Left lung (tissue), 10 donors: ENCODE data around the gene NMRK1. TPM values are rescaled to one million over a fixed set of nuclear protein-coding genes. Genes with fewer than 3 reads are reported as not detected.

Experiments used
- ATAC-seq: fragments of 200-7000 bp; cut with Tn5 transposase; one replicate; pipeline ENCODE4 v1.9.1; 2020; ENCODE audit warnings: moderate library complexity
- DNase-seq, 4 donors: peaks; one replicate each; pipeline ENCODE4 v3.0.0-alpha.2; 2013 to 2020
- H3K27ac ChIP-seq, 2 donors: fragments of 200-600 bp; sonication (generic) in 1 of 2; one replicate each; pipeline versions ENCODE4 v1.5.0 to v1.8.0; 2020 to 2021
- H3K27me3 ChIP-seq, 2 donors: fragments of 200-600 bp; sonication (generic) in 1 of 2; one replicate each; pipeline versions ENCODE4 v1.5.0 to v1.8.0; 2020 to 2021
- H3K36me3 ChIP-seq, 2 donors: fragments of 200-600 bp; sonication (generic) in 1 of 2; one replicate each; pipeline versions ENCODE4 v1.5.0 to v1.8.0; 2020 to 2021
- H3K4me1 ChIP-seq, 2 donors: fragments of 200-600 bp; one replicate each; pipeline ENCODE4 v1.8.0; 2021
- H3K4me3 ChIP-seq, 2 donors: fragments of 200-600 bp; sonication (generic) in 1 of 2; one replicate each; pipeline versions ENCODE4 v1.5.0 to v1.8.0; 2020 to 2021; ENCODE audit warnings: mild to moderate bottlenecking in 1 of 2
- H3K9me3 ChIP-seq, 2 donors: fragments of 200-600 bp; sonication (generic) in 1 of 2; one replicate each; pipeline versions ENCODE4 v1.5.0 to v1.8.0; 2020 to 2021
- intact Hi-C, 2 donors: fragments of 100-400 bp; cut with DNase I; formaldehyde crosslinking; loops; one replicate each; pipeline versions ENCODE4 v1.11.2 to v1.14.2; 2022
- polyA plus RNA-seq, 6 donors: library from polyadenylated mRNA; unstranded; fragments of 120-200 nt; gene quantifications; one replicate each; pipeline ENCODE4 v1.2.1, GENCODE V29; 2013; ENCODE audit not compliant: insufficient read length in 6 of 6
- total RNA-seq, 2 donors: library from RNA; stranded (reverse); fragmentation: NEBNext Ultra II Directional; extraction: Animal tissue kit (Norgen Biotek cat#: 25700); gene quantifications; one replicate each; pipeline ENCODE4 v1.2.1, GENCODE V29; 2021
- TF ChIP-seq, protein P1 (sequence below), 2 donors: fragments of 200-600 bp; sonication (generic) in 1 of 2; IDR thresholded peaks; one replicate each; pipeline versions ENCODE4 v1.5.0 to v1.8.0; 2021; ENCODE audit warnings: antibody characterized with exemption in 2 of 2
- donor health status: DM: no; HTN: yes; CAD: no.
- donor health status: DM: no; HTN: no; CAD: no.

NMRK1 gene
- total and polyA plus RNA-seq, 8 donors: 26.0 to 60.1 (median 37.2) TPM

DNA sequence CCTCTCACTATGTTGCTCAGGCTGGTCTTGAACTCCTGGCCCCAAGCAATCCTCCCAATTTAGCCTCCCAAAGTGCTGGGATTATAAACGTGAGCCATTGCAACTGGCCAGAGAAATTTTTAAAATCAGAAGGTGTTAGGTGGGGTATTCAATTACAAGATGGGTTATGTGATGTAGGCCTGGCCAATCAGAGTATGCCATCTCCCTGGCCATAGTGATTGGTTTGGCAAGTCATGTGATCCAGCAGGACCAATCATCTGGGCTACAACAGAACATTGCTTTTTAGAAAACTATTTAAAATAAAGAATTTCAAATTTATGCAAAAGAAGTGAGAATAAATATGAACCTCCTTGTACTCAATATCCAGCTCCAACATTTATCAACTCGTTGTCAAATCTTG, 22.4 kb downstream of the NMRK1 start:
- no peaks in the 10 kb centered on the region for H3K9me3 ChIP-seq
- DNase-seq: no peak
- H3K27ac ChIP-seq: no peak overlapping the region
- H3K4me1 ChIP-seq: no peaks in the 10 kb centered on the region
- TF ChIP-seq, protein P1, sequence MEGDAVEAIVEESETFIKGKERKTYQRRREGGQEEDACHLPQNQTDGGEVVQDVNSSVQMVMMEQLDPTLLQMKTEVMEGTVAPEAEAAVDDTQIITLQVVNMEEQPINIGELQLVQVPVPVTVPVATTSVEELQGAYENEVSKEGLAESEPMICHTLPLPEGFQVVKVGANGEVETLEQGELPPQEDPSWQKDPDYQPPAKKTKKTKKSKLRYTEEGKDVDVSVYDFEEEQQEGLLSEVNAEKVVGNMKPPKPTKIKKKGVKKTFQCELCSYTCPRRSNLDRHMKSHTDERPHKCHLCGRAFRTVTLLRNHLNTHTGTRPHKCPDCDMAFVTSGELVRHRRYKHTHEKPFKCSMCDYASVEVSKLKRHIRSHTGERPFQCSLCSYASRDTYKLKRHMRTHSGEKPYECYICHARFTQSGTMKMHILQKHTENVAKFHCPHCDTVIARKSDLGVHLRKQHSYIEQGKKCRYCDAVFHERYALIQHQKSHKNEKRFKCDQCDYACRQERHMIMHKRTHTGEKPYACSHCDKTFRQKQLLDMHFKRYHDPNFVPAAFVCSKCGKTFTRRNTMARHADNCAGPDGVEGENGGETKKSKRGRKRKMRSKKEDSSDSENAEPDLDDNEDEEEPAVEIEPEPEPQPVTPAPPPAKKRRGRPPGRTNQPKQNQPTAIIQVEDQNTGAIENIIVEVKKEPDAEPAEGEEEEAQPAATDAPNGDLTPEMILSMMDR (IDR thresholded peaks at IDR 0.05): no peak
- peaks cover 0 to 47% of the 10 kb centered on the region in 2 donors for H3K36me3 ChIP-seq
- no peak for ATAC-seq
- intact Hi-C loops: no loop called here
- H3K4me3 ChIP-seq: no peak overlapping the region
- H3K27me3 ChIP-seq: no peaks in the 10 kb centered on the region

DNA sequence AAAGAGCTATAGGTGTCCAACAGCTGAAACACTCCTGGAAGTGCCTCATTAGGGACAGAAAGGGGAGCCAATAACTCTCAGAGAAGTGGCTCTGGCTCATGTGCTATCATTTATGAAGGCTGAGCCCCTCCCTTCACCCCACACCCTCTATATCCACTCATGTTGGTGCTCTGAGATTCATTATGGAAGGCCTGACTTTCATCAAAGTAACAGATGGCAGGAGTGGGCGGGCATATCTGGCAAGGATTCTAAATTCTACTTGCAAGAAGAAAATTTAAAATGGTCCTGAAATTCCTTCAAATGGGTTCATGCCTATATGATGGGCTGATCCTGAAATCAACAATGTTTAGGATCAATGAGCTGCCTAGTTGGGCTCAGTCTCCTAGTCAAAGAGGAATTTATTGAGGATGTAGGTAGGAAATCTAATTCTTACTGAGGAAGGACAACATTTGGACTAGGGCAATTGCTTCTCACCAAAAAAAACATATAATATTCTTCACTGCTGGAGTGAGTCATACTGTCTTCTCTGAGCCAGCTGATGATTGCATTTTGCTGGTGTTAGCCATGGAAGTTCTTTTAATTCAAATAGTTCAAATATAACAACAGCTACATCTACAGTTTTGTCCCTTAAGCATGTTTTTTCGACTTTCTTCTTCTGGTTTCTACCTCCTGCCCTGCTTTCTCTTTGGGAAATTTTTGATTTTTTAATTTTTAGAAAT, 23.5 kb downstream of the NMRK1 start:
- no peak overlapping the region for H3K4me3 ChIP-seq
- no peak for DNase-seq
- no peak overlapping the region for H3K27ac ChIP-seq
- TF ChIP-seq, protein P1 (IDR thresholded peaks at IDR 0.05): no peak
- no peak for ATAC-seq
- H3K36me3 ChIP-seq: peaks cover 0 to 47% of the 10 kb centered on the region in 2 donors
- no peaks in the 10 kb centered on the region for H3K4me1 ChIP-seq
- no peaks in the 10 kb centered on the region for H3K9me3 ChIP-seq
- no peaks in the 10 kb centered on the region for H3K27me3 ChIP-seq
- intact Hi-C loops: no loop called here

DNA sequence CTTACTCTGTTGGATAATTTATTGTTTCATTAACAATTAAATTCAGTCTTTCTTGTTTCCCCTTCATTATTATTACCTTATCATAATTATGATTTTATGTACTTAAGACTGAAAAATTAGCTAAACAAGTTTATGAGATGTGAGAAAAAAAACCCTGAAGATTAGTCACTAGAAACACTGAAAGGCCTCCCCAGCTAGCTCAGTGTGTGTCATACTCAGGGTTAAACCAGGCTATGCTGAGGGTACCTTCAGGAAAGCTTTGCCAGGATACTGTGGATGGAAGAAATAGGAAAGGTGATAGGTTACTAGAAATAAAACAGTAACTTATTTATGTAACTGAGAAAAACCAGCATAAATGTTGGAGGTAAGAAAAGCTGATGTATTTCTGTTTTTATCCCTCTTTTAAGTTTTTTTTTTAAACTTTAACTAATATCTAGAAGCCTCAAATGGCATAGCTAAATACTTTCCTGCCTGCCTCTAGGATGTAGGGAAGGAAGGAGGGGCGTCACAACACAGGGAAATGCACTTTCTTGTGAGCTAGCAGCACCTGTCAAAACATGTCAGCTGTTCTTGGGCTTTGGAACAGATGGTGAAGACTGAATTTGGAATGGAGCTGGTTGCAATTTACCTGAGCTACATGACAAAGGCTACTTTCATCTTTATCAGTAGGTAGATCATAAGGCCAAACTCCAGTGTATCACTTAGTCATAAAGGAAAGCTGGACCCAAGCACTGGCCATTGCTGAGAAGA, 24.2 kb downstream of the NMRK1 start:
- Histone ChIP-seq H3K4me3 (no peak overlapping the region), H3K27ac (no peak overlapping the region), H3K9me3 (peaks cover 0 to 4% of the 10 kb centered on the region in 2 donors), H3K36me3 (peaks cover 0 to 43% of the 10 kb centered on the region in 2 donors), H3K4me1 (no peaks in the 10 kb centered on the region), H3K27me3 (no peaks in the 10 kb centered on the region)
- intact Hi-C loops: no loop called here
- DNase-seq (no peak), ATAC-seq (no peak)
- TF ChIP-seq, protein P1 (IDR thresholded peaks at IDR 0.05): no peak

DNA sequence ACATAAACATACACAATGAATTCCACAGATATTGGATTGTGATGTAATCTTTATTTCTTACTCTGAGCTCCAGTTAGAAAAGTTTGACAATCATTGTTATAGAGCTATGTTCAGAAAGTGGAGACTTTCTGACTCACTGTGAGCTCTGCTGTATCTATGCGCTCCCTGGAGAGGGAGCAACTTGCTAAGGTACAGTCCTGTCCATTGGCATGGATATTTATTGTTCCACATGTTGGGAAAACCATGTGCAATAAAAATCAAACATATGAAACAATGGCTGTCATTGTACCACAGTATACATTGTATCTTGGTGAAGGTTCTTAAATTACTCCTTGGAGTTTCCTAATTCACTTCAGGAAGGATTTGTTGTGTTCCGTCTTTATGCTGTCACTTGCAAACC, 26.8 kb downstream of the NMRK1 start:
- intact Hi-C loops: no loop called here
- no peak overlapping the region for H3K27ac ChIP-seq
- TF ChIP-seq, protein P1 (IDR thresholded peaks at IDR 0.05): no peak
- ATAC-seq (no peak), DNase-seq (no peak)
- no peaks in the 10 kb centered on the region for H3K27me3 ChIP-seq
- H3K4me3 ChIP-seq: no peak overlapping the region
- H3K4me1 ChIP-seq: no peaks in the 10 kb centered on the region
- peaks cover 0 to 27% of the 10 kb centered on the region in 2 donors for H3K36me3 ChIP-seq
- peaks cover 0 to 4% of the 10 kb centered on the region in 2 donors for H3K9me3 ChIP-seq

- Histone ChIP-seq H3K27ac (no peak overlapping the region), H3K4me3 (no peak overlapping the region), H3K9me3 (peaks cover 0 to 4% of the 10 kb centered on the region in 2 donors), H3K27me3 (no peaks in the 10 kb centered on the region), H3K36me3 (no peaks in the 10 kb centered on the region), H3K4me1 (no peaks in the 10 kb centered on the region)
- no peak for ATAC-seq
- TF ChIP-seq, protein P1 (IDR thresholded peaks at IDR 0.05): no peak
- no peak for DNase-seq
- intact Hi-C loops: no loop called here
These were observed 33.5 kb downstream of the NMRK1 start for GRCh38 chr9:75054368-75055001.
